HepG2 (cell line): ENCODE data around the gene NRN1L. TPM values are rescaled to one million over a fixed set of nuclear protein-coding genes. Genes with fewer than 3 reads are reported as not detected.

Experiments used
- ATF4 ChIP-seq, 2 experiments: fragments of 450-650 bp in 1 of 2; sonication (generic) in 1 of 2; formaldehyde crosslinking; IDR thresholded peaks; 2 replicates each; pipeline versions ENCODE4 v1.5.0 to v1.8.0; 2020 to 2022; ENCODE audit warnings: mild to moderate bottlenecking in 1 of 2, missing genetic modification reagents in 1 of 2
- CBX1 ChIP-seq: IDR thresholded peaks from one replicate; pipeline ENCODE4 v1.6.1; 2016; ENCODE audit warnings: antibody characterized with exemption, low read depth
- GABPB1 ChIP-seq: IDR thresholded peaks from 2 replicates; pipeline ENCODE4 v1.6.1; 2016; ENCODE audit warnings: mild to moderate bottlenecking, missing genetic modification reagents, moderate library complexity, missing compliant biosample characterization
- KLF13 ChIP-seq: sonication (generic); formaldehyde crosslinking; IDR thresholded peaks from 2 replicates; pipeline ENCODE4 v1.4.0; 2020; ENCODE audit warnings: mild to moderate bottlenecking, missing genetic modification reagents
- KMT2A ChIP-seq: sonication (generic); formaldehyde crosslinking; IDR thresholded peaks from 2 replicates; pipeline ENCODE4 v1.4.0; 2020; ENCODE audit warnings: missing genetic modification reagents
- RFX3 ChIP-seq: IDR thresholded peaks from 2 replicates; pipeline ENCODE4 v1.6.1; 2016; ENCODE audit warnings: missing biosample characterization, missing genetic modification reagents
- SMAD9 ChIP-seq: sonication (generic); formaldehyde crosslinking; IDR thresholded peaks from 2 replicates; pipeline ENCODE4 v1.5.1; 2020; ENCODE audit warnings: mild to moderate bottlenecking, missing genetic modification reagents
- SP4 ChIP-seq: sonication (generic); formaldehyde crosslinking; IDR thresholded peaks from 2 replicates; pipeline ENCODE4 v1.8.1; 2023; ENCODE audit warnings: mild to moderate bottlenecking, missing genetic modification reagents
- ZHX2 ChIP-seq, 2 experiments: sonication (generic) in 1 of 2; formaldehyde crosslinking in 1 of 2; IDR thresholded peaks; 2 replicates each; pipeline versions ENCODE4 v1.6.1 to v1.9.0; 2014 to 2022; ENCODE audit warnings: antibody characterized with exemption in 1 of 2, borderline replicate concordance in 1 of 2, inconsistent platforms in 1 of 2, low read depth in 1 of 2, missing genetic modification reagents in 1 of 2
- ZNF138 ChIP-seq: sonication (generic); formaldehyde crosslinking; IDR thresholded peaks from 2 replicates; pipeline ENCODE4 v1.5.0; 2020; ENCODE audit warnings: mild to moderate bottlenecking, low read depth, missing genetic modification reagents
- ZNF3 ChIP-seq: IDR thresholded peaks from 2 replicates; pipeline ENCODE4 v1.7.0; 2017; ENCODE audit warnings: inconsistent platforms
- ZNF337 ChIP-seq: sonication (generic); formaldehyde crosslinking; IDR thresholded peaks from 2 replicates; pipeline ENCODE4 v1.5.1; 2020; ENCODE audit warnings: missing genetic modification reagents, low read depth, mild to moderate bottlenecking, borderline replicate concordance
- ZNF451 ChIP-seq: sonication (generic); formaldehyde crosslinking; IDR thresholded peaks from 2 replicates; pipeline ENCODE4 v1.5.0; 2020; ENCODE audit warnings: mild to moderate bottlenecking, missing genetic modification reagents
- ZNF776 ChIP-seq: sonication (generic); formaldehyde crosslinking; IDR thresholded peaks from 2 replicates; pipeline ENCODE4 v1.4.0; 2020; ENCODE audit warnings: mild to moderate bottlenecking, missing genetic modification reagents
- polyA plus RNA-seq, 8 experiments: library from polyadenylated mRNA; depleted of rRNA in 3 of 8; stranded (reverse) in 7 of 8; unstranded in 1 of 8; fragments of >200 nt; fragmentation: Illumina TruSeq in 4 of 8; extraction: Trizol in 4 of 8; gene quantifications; 2 replicates each; pipeline versions ENCODE4 v1.2.1 to v1.2.3, GENCODE V29; 2011 to 2016; ENCODE audit warnings: low read depth in 4 of 8, missing spikeins in 1 of 8, mixed read lengths in 1 of 8; ENCODE audit not compliant: insufficient read depth in 1 of 8
- total RNA-seq, 5 experiments: library from RNA; depleted of rRNA; stranded (reverse); fragments of >200 nt; fragmentation: Illumina TruSeq; extraction: Trizol; gene quantifications; 2 replicates each; pipeline ENCODE4 v1.2.3, GENCODE V29; 2016; ENCODE audit warnings: low read depth in 1 of 5
- TF ChIP-seq, protein P1 (sequence below): sonication (generic); formaldehyde crosslinking; IDR thresholded peaks from 2 replicates; pipeline ENCODE4 v1.4.0; 2020; ENCODE audit warnings: missing genetic modification reagents, borderline replicate concordance
- TF ChIP-seq, protein P2 (sequence below): sonication (generic); formaldehyde crosslinking; IDR thresholded peaks from 2 replicates; pipeline ENCODE4 v1.4.0; 2020; ENCODE audit warnings: missing genetic modification reagents

Gene NRN1L
- total and polyA plus RNA-seq, 2 of the 13 experiments (the other 11 are each of a cell fraction or from before 2014, with no cell fraction given), result 0.53 to 1.2 TPM

DNA sequence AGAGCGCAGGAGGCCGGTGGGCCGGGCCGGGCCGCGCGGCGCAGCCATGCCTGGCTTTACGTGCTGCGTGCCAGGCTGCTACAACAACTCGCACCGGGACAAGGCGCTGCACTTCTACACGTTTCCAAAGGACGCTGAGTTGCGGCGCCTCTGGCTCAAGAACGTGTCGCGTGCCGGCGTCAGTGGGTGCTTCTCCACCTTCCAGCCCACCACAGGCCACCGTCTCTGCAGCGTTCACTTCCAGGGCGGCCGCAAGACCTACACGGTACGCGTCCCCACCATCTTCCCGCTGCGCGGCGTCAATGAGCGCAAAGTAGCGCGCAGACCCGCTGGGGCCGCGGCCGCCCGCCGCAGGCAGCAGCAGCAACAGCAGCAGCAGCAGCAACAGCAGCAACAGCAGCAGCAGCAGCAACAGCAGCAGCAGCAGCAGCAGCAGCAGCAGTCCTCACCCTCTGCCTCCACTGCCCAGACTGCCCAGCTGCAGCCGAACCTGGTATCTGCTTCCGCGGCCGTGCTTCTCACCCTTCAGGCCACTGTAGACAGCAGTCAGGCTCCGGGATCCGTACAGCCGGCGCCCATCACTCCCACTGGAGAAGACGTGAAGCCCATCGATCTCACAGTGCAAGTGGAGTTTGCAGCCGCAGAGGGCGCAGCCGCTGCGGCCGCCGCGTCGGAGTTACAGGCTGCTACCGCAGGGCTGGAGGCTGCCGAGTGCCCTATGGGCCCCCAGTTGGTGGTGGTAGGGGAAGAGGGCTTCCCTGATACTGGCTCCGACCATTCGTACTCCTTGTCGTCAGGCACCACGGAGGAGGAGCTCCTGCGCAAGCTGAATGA lies 42.0 kb upstream of the NRN1L start (continued):
- 0 out of 2 replicates have a peak, but pooled peaks have one; percentile 12 for TF ChIP-seq ZHX2 (IDR thresholded peaks at IDR 0.05; ENCODE audit: low read depth)
- TF ChIP-seq ZHX2 (CRISPR knock-in tag; IDR thresholded peaks at IDR 0.05; ENCODE audit: borderline replicate concordance), result no peak
- peak; percentile 82; the same call in 1 of the 2 replicates for TF ChIP-seq ZNF337 (CRISPR knock-in tag)
- TF ChIP-seq, protein P1, sequence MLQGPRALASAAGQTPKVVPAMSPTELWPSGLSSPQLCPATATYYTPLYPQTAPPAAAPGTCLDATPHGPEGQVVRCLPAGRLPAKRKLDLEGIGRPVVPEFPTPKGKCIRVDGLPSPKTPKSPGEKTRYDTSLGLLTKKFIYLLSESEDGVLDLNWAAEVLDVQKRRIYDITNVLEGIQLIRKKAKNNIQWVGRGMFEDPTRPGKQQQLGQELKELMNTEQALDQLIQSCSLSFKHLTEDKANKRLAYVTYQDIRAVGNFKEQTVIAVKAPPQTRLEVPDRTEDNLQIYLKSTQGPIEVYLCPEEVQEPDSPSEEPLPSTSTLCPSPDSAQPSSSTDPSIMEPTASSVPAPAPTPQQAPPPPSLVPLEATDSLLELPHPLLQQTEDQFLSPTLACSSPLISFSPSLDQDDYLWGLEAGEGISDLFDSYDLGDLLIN, result no peak
- TF ChIP-seq CBX1, result peak; percentile 27
- peak in 1 of 2 experiments; percentile 49; a peak in 2 of 4 replicates for TF ChIP-seq ATF4 (CRISPR knock-in tag; IDR thresholded peaks at IDR 0.05)
- TF ChIP-seq, protein P2, sequence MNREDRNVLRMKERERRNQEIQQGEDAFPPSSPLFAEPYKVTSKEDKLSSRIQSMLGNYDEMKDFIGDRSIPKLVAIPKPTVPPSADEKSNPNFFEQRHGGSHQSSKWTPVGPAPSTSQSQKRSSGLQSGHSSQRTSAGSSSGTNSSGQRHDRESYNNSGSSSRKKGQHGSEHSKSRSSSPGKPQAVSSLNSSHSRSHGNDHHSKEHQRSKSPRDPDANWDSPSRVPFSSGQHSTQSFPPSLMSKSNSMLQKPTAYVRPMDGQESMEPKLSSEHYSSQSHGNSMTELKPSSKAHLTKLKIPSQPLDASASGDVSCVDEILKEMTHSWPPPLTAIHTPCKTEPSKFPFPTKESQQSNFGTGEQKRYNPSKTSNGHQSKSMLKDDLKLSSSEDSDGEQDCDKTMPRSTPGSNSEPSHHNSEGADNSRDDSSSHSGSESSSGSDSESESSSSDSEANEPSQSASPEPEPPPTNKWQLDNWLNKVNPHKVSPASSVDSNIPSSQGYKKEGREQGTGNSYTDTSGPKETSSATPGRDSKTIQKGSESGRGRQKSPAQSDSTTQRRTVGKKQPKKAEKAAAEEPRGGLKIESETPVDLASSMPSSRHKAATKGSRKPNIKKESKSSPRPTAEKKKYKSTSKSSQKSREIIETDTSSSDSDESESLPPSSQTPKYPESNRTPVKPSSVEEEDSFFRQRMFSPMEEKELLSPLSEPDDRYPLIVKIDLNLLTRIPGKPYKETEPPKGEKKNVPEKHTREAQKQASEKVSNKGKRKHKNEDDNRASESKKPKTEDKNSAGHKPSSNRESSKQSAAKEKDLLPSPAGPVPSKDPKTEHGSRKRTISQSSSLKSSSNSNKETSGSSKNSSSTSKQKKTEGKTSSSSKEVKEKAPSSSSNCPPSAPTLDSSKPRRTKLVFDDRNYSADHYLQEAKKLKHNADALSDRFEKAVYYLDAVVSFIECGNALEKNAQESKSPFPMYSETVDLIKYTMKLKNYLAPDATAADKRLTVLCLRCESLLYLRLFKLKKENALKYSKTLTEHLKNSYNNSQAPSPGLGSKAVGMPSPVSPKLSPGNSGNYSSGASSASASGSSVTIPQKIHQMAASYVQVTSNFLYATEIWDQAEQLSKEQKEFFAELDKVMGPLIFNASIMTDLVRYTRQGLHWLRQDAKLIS (CRISPR knock-in tag), result no peak
- TF ChIP-seq ZNF776 (CRISPR knock-in tag), result peak; percentile 58; the same call in 1 of the 2 replicates
- peak; percentile 61 for TF ChIP-seq GABPB1 (CRISPR knock-in tag)
- peak; percentile 65 for TF ChIP-seq KMT2A
- peak; percentile 78; the same call in 1 of the 2 replicates for TF ChIP-seq KLF13 (CRISPR knock-in tag)
- 0 out of 2 replicates have a peak, but pooled peaks have one; percentile 43 for TF ChIP-seq ZNF3 (CRISPR knock-in tag)
- peak; percentile 65; the same call in 1 of the 2 replicates for TF ChIP-seq SMAD9 (CRISPR knock-in tag)
- no peak for TF ChIP-seq RFX3 (CRISPR knock-in tag)
- 0 out of 2 replicates have a peak, but pooled peaks have one; percentile 5 for TF ChIP-seq SP4 (CRISPR knock-in tag)
- peak; percentile 84 for TF ChIP-seq ZNF138 (CRISPR knock-in tag)
- TF ChIP-seq ZNF451 (CRISPR knock-in tag), result peak; percentile 62; the same call in 1 of the 2 replicates
